DMS53 (cell line): Measurements from ENCODE around the gene YIF1B.

Experiments used
- DNase-seq: peaks from one replicate; lab custom pipeline; 2025; lab: John Stamatoyannopoulos, UW

The YIF1B gene

DNA sequence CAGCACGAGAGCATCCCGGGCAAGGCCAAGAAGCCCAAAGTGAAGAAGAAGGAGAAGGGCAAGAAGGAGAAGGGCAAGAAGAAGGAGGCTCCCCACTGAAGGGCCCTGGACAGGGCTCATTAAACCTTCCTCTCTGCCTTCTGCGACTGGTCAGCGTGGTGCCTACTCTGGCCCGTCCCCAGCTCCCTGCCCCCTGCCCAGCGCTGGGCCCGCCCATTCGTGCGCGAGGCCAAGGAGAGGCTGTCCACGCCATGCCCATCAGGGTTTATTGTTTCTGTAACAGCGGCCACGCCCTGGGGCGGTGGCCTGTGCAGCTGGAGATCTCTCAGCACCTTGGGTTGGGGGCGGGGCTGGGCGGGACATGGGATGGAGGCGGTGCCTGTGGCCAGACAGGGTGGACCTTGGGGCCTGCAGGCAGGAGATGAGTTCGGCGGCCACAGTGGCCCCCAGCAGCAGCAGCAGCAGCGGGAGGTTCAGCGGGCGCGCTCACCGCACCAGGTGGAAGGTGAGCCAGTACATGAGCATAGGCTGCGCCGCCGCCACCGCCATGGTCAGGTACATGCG lies 10.8 kb downstream of the YIF1B start:
- peak; percentile 33 for DNase-seq

- DNase-seq: no peak
These were observed 11.3 kb downstream of the YIF1B start for GRCh38 chr19:38304352-38304865.

DNA sequence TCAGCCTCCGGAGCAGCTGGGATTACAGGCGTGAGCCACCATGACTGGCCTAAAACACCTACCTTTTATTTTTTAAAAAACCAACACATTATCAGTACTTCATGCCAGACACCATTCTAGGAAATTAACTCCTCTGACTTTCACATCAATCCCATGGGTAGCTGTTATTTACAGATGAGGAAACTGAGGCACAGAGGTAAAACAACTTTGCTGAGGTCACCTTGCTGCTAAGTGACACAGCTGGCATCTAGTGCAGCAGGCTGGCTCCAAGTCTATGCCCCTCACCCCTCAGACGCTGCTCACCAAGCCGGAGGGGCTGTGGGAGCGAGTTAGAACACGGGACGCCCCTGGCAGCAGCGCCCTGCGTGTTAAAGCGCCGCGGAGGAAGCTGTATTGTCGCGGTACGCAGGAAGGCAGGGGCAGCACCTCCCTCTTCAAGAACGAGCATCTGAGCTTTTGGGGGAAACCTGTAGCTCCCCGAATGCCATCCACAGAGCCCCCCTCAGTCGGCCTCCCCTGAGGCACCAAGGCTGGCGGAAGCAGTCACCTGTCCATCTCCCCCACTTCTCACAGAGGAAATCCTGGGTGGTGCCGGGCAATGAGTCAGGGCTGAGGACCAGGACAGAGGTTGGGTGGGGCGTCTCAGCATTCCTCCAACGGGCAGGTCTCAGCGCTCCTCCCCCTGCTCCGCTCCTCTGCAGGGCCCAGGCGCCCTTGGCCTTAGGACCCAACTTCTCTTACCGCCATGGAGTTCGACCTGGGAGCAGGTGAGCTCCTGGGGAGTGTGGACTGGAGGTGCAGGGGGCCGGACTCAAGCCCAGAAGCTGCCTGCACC lies 12.0 kb downstream of the YIF1B start, which contains the start of gene C19orf33:
Gene C19orf33, plus strand, starts transcription at position 735 of the 835 bp plus-strand sequence. Its CDS starts 11 bp downstream, at position 746.
- DNase-seq: no peak

- DNase-seq: no peak
These were observed 16.7 kb downstream of the YIF1B start for GRCh38 chr19:38298821-38299680.

- DNase-seq: no peak
These were observed 21.7 kb downstream of the YIF1B start for GRCh38 chr19:38294090-38294489.

- no peak for DNase-seq
These were observed 22.5 kb downstream of the YIF1B start for GRCh38 chr19:38293281-38293680.

DNA sequence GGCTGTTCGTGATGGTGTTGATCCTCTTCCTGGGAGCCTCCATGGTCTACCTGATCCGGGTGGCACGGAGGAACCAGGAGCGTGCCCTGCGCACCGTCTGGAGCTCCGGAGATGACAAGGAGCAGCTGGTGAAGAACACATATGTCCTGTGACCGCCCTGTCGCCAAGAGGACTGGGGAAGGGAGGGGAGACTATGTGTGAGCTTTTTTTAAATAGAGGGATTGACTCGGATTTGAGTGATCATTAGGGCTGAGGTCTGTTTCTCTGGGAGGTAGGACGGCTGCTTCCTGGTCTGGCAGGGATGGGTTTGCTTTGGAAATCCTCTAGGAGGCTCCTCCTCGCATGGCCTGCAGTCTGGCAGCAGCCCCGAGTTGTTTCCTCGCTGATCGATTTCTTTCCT lies 23.9 kb downstream of the YIF1B start:
- no peak for DNase-seq

DNA sequence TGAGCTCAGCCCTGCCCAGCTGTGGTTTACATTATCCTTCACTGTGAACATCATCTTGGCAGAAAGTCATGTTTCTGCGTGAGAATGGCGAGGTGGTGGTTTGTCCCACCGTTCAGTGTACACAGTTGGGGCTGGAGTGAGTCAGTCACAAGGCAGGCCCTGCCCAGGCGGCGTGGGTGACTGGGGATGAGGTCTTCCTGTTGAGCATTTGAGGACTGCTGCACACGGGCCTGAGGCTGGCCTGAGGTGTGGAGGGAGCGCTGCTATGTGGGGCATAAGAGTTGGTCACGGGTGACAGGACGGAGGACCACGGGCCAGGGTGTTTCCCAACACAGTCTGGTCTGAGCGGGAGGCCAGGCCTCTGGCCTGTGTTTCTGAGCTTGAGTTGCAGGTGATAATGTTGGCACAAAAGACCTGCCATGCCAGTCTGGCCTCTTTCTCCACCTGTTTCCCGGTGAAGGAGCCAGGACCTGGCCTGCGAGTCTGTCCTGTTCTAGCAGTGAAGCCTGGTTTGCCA lies 25.1 kb downstream of the YIF1B start:
- DNase-seq: no peak

- DNase-seq: no peak
These were observed 25.8 kb downstream of the YIF1B start for GRCh38 chr19:38289955-38290354.

GRCh38 chr19:38288123-38288855 lies 27.5 kb downstream of the YIF1B start:
- no peak for DNase-seq

DNA sequence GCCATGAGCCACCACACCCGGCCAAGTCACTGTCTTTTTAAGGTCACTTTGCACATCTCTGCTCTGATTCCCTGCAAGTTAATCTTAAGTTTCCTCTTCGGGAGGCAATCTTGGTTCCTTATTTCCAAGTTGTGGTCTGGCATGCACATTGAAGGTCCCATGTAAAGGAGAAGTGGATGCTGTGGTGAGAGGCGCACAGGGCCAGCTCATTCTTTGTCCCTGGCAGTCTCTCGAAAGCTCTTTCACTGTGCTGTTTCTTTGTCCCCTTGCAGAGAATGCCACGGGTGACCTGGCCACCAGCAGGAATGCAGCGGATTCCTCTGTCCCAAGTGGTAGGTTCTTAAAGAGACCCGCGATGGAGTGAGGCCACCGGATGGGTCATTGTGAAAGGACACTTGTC lies 28.1 kb downstream of the YIF1B start:
- DNase-seq: no peak

- DNase-seq: no peak
These were observed 30.2 kb downstream of the YIF1B start for GRCh38 chr19:38285567-38285966.

- no peak for DNase-seq
These were observed 31.3 kb downstream of the YIF1B start for GRCh38 chr19:38284422-38284821.

DNA sequence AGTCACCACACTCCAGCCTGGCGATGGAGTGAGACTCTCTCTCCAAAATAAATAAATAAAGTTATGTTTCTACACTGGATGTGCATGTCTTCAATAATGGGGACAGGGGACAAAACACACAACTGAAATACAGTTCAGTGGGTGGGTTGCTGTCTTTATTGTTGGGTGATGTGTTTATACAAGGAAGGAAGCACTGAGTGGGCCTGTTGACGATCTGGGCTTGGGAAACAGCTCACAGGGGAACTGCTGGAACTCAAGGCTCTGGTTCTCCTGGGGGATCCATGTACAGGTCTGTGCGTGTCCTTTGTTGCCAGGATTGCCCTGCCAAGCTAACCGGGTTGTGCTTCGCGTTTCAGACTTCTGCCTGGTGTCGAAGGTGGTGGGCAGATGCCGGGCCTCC lies 32.5 kb downstream of the YIF1B start:
- no peak for DNase-seq

DNA sequence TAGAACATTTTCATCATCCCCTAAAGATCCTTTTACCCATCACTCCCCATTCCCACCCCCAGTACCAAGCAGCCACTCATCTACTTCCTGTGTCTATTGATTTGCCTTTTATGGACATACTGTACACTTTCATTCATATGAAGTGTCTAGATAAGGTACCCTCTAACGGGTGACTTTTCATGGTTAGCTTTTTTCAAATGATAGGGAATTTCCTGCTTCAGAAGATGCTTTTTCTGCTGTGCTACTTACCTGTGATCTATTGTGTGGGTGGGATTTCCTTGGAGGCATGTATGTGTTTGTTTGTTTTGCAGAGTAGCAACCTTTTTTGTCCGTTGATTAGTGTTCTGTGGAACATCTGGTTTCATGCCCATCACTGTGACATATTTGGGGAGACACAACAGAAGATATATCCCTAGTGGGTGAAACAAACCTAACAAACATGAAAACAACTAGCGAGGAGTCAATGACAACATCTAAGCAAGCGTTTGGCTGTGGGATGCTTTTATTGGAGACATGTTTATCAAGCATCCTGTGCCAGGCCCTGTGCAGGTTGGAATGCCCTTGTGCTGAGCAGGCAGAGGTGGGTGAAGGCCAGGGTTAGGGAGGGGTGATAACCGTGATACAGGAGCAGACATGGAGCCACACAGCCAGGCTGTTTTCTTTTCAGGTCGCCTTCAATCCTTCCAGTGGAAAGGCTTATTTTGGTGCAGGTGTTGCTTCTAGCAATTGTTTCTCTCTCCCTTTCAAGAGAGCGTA lies 33.8 kb downstream of the YIF1B start:
- no peak for DNase-seq

DNA sequence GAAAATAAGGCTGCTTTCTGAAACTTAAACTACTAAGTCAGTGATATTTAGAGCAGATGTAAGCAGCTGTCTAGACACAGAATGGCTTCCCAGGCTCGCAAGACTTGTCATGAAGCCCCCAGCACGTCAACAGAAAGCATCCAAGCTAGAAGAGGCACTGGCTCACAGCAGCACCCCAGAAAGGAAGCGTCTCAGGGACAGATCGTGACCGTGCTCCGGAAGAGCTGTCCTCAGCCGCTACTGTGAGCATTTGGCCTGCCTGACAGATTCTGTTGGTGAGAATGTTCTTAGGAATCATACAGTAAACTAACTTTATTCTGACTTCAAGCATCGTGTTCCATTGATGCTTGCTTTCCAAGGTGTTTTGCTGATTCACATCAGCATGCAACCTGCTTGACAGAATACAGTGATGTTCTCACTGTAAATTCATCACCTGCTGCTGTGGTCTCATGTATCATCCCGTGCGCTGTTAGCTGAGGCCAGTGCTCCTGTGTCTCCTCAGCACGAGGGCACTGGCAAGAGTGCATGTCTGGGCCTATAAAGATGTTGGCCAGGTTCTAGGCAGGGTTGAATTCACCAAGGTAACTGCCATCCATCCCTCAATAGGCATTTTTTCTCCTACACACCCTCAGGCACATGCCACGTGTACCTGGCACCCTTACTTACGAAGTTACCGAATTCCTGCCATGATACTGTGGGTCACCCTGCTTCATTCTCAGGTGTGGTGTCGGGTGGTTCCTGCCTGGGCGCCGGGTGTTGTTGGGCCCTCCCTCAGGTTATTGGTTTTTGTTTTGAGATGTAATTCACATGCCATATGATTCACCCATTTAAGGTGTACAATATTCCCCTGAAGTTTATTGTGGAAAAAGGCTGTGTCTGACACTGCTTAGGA lies 35.5 kb downstream of the YIF1B start:
- no peak for DNase-seq

- DNase-seq: no peak
These were observed 37.0 kb downstream of the YIF1B start for GRCh38 chr19:38278751-38279150.

DNA sequence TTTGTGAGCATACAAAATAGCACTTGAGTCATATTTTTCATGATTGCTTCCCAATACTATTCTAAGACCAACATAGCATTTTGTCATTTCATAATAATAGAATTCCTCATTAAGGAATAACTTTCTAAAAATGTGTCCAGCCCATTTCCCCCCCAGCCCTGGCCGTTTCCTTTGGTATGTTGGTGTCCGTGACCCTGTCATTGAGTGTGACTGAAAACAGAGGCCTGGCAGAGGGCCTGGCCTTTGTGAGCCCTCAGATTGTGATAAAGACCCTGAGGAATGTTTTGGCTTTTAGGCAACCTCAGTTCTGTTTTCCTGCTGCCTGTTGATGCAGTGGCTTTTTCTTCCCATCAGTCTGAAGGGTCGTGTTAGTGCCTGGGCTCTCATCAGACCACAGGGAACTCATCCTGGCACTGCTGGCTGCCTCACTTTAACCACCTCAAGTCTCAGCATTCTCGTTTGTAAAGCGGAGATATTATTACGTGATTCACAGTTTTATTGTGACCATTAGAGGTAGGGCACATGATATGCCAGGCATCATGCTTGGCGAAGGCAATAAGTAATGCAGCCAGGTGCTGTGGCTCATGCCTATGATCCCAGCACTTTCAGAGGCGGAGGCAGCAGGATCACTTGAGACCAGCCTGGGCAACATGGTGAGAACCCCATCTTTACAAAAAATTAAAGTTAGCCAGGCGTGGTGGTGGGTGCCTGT lies 37.6 kb downstream of the YIF1B start:
- DNase-seq: no peak

- DNase-seq: peak; percentile 44
These were observed 38.2 kb downstream of the YIF1B start for GRCh38 chr19:38277549-38277948.
